Stimulated activated CD8-positive, alpha-beta memory T cell treated with anti-CD3 and anti-CD28 coated beads, Interleukin-4, amount 100 ng/mL, for 1 hour (primary cell): ENCODE results near the gene INSR.
"Not testable (repeated sequence)": the region's sequence is repeated elsewhere in the genome, so short reads cannot be mapped to it uniquely, and the experiment has no call there.

Experiments
- DNase-seq, 2 donors: peaks; one replicate each; pipeline ENCODE4 v3.0.0-alpha.2; 2020; ENCODE audit warnings: low read depth in 2 of 2, low spot score in 1 of 2

The INSR gene

GRCh38 chr19:7104747-7105447, 189.3 kb downstream of the INSR start:
- DNase-seq: no peak

- DNase-seq: no peak
These were observed 192.5 kb downstream of the INSR start for GRCh38 chr19:7101498-7102253.

- DNase-seq: no peak
These were observed 194.7 kb downstream of the INSR start for GRCh38 chr19:7099597-7099921.

GRCh38 chr19:7098701-7099596, 195.3 kb downstream of the INSR start:
- peak; percentile 62 to 72 for DNase-seq

- no peak for DNase-seq
These were observed 196.1 kb downstream of the INSR start for GRCh38 chr19:7098096-7098495.

- no peak for DNase-seq
These were observed 205.2 kb downstream of the INSR start for GRCh38 chr19:7088999-7089398.

GRCh38 chr19:7083076-7083956, 210.9 kb downstream of the INSR start:
- DNase-seq: no peak

GRCh38 chr19:7078008-7078407, 216.2 kb downstream of the INSR start:
- no peak for DNase-seq

GRCh38 chr19:7076151-7076550, 218.1 kb downstream of the INSR start:
- no peak for DNase-seq

- no peak for DNase-seq
These were observed 219.4 kb downstream of the INSR start for GRCh38 chr19:7074705-7075282.

- no peak for DNase-seq
These were observed 221.7 kb downstream of the INSR start for GRCh38 chr19:7072541-7072940.

- no peak for DNase-seq
These were observed 224.3 kb downstream of the INSR start for GRCh38 chr19:7069904-7070226.

GRCh38 chr19:7069042-7069903, 224.9 kb downstream of the INSR start, which contains the start of gene ZNF557:
TSS of gene ZNF557 (plus strand) at chr19:7069703. CDS start at chr19:7075075, 5,372 bp downstream.
- peak; percentile 97 to 99 for DNase-seq

GRCh38 chr19:7068599-7068998, 225.6 kb downstream of the INSR start:
- DNase-seq: no peak

GRCh38 chr19:7067716-7068115, 226.5 kb downstream of the INSR start:
- no peak for DNase-seq

GRCh38 chr19:7067122-7067521, 227.1 kb downstream of the INSR start:
- DNase-seq: not testable (repeated sequence)

GRCh38 chr19:7063764-7064418, 230.3 kb downstream of the INSR start:
- no peak for DNase-seq

GRCh38 chr19:7063339-7063738, 230.9 kb downstream of the INSR start:
- DNase-seq: no peak
